ENCODE data around the gene CYP26B1. TPM values are rescaled to one million over a fixed set of nuclear protein-coding genes. Genes with fewer than 3 reads are reported as not detected.

The CYP26B1 gene
- total RNA-seq, 1 experiment from 2014 or later, result 3.9 TPM

DNA sequence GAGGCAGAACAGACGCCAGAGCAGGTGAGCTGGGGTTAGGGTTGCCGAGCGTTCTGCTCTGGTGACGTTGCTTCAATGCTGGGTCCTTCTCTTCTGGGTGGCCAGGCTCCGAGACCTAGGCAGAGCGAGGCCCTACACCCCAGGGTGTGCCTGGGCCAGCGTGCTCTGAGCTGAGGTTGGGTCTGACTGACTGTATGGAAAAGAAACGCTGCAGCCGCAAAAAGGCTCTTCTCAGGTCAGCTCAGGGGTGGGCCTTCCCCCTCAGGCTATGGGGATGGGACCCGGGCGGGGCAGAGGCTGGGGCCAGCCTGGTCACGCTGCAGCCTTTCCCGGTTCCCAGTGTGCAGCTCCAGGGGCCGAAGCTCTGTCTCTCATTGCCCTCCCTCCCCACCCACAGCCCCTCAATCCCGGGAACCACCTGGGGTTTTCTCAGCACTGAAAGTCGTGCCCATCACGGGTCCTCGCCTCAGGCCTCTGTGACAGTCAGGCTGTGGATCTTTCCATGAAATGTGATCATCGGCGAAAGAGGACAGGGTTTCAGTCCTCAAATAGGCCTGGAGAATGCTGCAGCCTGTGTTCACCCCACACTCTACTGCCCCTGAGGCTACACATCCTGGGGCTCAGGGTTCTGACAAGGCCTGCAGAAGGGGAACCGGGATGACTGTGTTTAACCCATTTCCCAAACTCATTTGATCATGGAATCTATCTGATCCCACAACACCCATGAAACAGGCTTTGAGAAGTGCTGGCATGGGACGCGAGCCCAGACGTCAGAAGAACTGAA lies 19.4 kb downstream of the CYP26B1 start:
- DNase-seq (no peak), ATAC-seq (no peak)
- Histone ChIP-seq H3F3A (ENCODE audit: low read length, unreplicated experiment) (no peaks in the 10 kb centered on the region), H4K20me1 (ENCODE audit: low read length) (no peaks in the 10 kb centered on the region), H3K4me1 (ENCODE audit: insufficient read depth, low read length) (no peaks in the 10 kb centered on the region; the same call in 1 of the 2 replicates), H3K36me3 (ENCODE audit: low read depth, low read length) (no peaks in the 10 kb centered on the region), H3K79me2 (ENCODE audit: low read length) (no peaks in the 10 kb centered on the region), H3K9ac (ENCODE audit: low read length) (no peak overlapping the region), H3K4me3 (ENCODE audit: low read length) (no peak overlapping the region), H3K4me2 (ENCODE audit: low read length) (no peak overlapping the region), H3K27ac (ENCODE audit: low read length) (no peak overlapping the region), H3K9me2 (replicated peaks; ENCODE audit: low read length) (no peaks in the 10 kb centered on the region), H2AFZ (ENCODE audit: low read length) (no peak overlapping the region), H3K27me3 (ENCODE audit: low read length) (0 out of 2 replicates have a peak, but pooled peaks cover 12% of the 10 kb centered on the region), H3K9me3 (ENCODE audit: low read length) (no peaks in the 10 kb centered on the region)
- intact Hi-C loops (cut with micrococcal nuclease), result no loop called here
- CTCF ChIA-PET, result no interaction called here
- TF ChIP-seq, protein P1, sequence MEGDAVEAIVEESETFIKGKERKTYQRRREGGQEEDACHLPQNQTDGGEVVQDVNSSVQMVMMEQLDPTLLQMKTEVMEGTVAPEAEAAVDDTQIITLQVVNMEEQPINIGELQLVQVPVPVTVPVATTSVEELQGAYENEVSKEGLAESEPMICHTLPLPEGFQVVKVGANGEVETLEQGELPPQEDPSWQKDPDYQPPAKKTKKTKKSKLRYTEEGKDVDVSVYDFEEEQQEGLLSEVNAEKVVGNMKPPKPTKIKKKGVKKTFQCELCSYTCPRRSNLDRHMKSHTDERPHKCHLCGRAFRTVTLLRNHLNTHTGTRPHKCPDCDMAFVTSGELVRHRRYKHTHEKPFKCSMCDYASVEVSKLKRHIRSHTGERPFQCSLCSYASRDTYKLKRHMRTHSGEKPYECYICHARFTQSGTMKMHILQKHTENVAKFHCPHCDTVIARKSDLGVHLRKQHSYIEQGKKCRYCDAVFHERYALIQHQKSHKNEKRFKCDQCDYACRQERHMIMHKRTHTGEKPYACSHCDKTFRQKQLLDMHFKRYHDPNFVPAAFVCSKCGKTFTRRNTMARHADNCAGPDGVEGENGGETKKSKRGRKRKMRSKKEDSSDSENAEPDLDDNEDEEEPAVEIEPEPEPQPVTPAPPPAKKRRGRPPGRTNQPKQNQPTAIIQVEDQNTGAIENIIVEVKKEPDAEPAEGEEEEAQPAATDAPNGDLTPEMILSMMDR (conservative IDR thresholded peaks at IDR 0.05; ENCODE audit: low read depth, low read length), result no peak
- no peak for TF ChIP-seq EZH2 (IDR thresholded peaks at IDR 0.05; ENCODE audit: low read length, unreplicated experiment)
- no peak for TF ChIP-seq EZH2phosphoT487 (IDR thresholded peaks at IDR 0.05; ENCODE audit: borderline replicate concordance, low read length)
- POLR2A ChIA-PET (ENCODE audit: unreplicated experiment), result no interaction called here
- no TSS peak for BruUV-seq (replicated peaks)

DNA sequence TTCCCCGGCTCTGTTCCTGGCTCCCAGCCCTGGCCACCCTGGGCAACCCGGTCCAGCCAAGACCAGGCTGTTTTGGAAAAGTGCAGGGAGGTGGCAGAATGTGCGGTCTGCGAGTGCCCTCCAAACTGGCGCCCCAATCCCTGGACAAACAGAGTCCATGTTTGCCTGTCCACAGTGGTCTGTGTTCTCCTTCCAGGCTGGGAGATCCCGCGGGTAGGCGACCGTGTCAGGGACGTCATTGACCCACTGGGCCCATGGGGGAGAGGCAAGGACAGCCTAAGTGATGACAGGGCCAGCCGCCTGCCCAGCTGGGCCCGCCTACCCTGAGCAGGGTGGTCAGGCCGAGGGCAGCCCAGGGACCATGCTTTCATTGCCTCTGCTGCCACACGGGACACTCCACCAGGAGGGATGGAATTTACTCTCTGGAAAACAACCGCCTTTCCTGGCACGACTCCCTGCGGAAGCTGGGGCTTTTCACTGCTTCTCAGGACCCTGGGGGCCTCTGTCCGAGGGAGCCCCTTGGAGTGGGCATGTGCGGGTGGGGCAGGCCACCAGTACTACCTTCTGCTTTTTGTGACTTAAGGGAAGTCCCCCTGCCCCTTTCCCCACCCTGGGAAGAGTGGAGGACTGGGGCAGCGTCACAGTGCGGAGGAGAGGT lies 20.1 kb downstream of the CYP26B1 start:
- CTCF ChIA-PET, result no interaction called here
- H3K9me2 ChIP-seq (replicated peaks; ENCODE audit: low read length), result no peaks in the 10 kb centered on the region
- 0 out of 2 replicates have a peak, but pooled peaks cover 13% of the 10 kb centered on the region for H3K27me3 ChIP-seq (ENCODE audit: low read length)
- H3K4me1 ChIP-seq (ENCODE audit: insufficient read depth, low read length), result no peaks in the 10 kb centered on the region; the same call in 1 of the 2 replicates
- H3K27ac ChIP-seq (ENCODE audit: low read length), result no peak overlapping the region
- no peaks in the 10 kb centered on the region for H3K9me3 ChIP-seq (ENCODE audit: low read length)
- H3K9ac ChIP-seq (ENCODE audit: low read length), result no peak overlapping the region
- H3K79me2 ChIP-seq (ENCODE audit: low read length), result no peaks in the 10 kb centered on the region
- intact Hi-C loops (cut with micrococcal nuclease), result no loop called here
- no peak overlapping the region for H3K4me3 ChIP-seq (ENCODE audit: low read length)
- H2AFZ ChIP-seq (ENCODE audit: low read length), result no peak overlapping the region
- no peak overlapping the region for H3K4me2 ChIP-seq (ENCODE audit: low read length)
- TF ChIP-seq EZH2phosphoT487 (IDR thresholded peaks at IDR 0.05; ENCODE audit: borderline replicate concordance, low read length), result no peak
- TF ChIP-seq, protein P1 (conservative IDR thresholded peaks at IDR 0.05; ENCODE audit: low read depth, low read length), result no peak
- TF ChIP-seq EZH2 (IDR thresholded peaks at IDR 0.05; ENCODE audit: low read length, unreplicated experiment), result no peak
- BruUV-seq (replicated peaks), result no TSS peak
- H3F3A ChIP-seq (ENCODE audit: low read length, unreplicated experiment), result no peaks in the 10 kb centered on the region
- H4K20me1 ChIP-seq (ENCODE audit: low read length), result no peaks in the 10 kb centered on the region
- DNase-seq, result no peak
- POLR2A ChIA-PET (ENCODE audit: unreplicated experiment), result no interaction called here
- H3K36me3 ChIP-seq (ENCODE audit: low read depth, low read length), result no peaks in the 10 kb centered on the region
- ATAC-seq, result no peak

Measured in PC-3 (cell line).